Measurements from ENCODE around the gene KCND3.
"Not testable (repeated sequence)": the region's sequence is repeated elsewhere in the genome, so short reads cannot be mapped to it uniquely, and the experiment has no call there.

Gene KCND3

GRCh38 chr1:111811891-111812290, 177.6 kb downstream of the KCND3 start:
- Histone ChIP-seq H3K36me3 (ENCODE audit: control insufficient read depth, insufficient read depth, low read length) (no peaks in the 10 kb centered on the region), H3K27ac (ENCODE audit: low read depth, low read length) (no peak overlapping the region), H3K4me3 (ENCODE audit: low read depth, low read length) (no peak overlapping the region), H3K27me3 (ENCODE audit: control insufficient read depth, insufficient read depth, low read length) (no peaks in the 10 kb centered on the region), H3K9ac (ENCODE audit: low read depth, low read length) (no peak overlapping the region), H3K9me3 (ENCODE audit: control insufficient read depth, insufficient read depth, low read length) (no peaks in the 10 kb centered on the region), H3K4me1 (ENCODE audit: control insufficient read depth, insufficient read depth, low read length) (no peaks in the 10 kb centered on the region)

GRCh38 chr1:111805251-111805650, 184.2 kb downstream of the KCND3 start:
- no peaks in the 10 kb centered on the region for H3K27me3 ChIP-seq (ENCODE audit: control insufficient read depth, insufficient read depth, low read length)
- H3K4me3 ChIP-seq (ENCODE audit: low read depth, low read length), result no peak overlapping the region
- no peak overlapping the region for H3K27ac ChIP-seq (ENCODE audit: low read depth, low read length)
- no peaks in the 10 kb centered on the region for H3K9me3 ChIP-seq (ENCODE audit: control insufficient read depth, insufficient read depth, low read length)
- no peak overlapping the region for H3K9ac ChIP-seq (ENCODE audit: low read depth, low read length)
- no peaks in the 10 kb centered on the region for H3K36me3 ChIP-seq (ENCODE audit: control insufficient read depth, insufficient read depth, low read length)
- H3K4me1 ChIP-seq (ENCODE audit: control insufficient read depth, insufficient read depth, low read length), result no peaks in the 10 kb centered on the region

DNA sequence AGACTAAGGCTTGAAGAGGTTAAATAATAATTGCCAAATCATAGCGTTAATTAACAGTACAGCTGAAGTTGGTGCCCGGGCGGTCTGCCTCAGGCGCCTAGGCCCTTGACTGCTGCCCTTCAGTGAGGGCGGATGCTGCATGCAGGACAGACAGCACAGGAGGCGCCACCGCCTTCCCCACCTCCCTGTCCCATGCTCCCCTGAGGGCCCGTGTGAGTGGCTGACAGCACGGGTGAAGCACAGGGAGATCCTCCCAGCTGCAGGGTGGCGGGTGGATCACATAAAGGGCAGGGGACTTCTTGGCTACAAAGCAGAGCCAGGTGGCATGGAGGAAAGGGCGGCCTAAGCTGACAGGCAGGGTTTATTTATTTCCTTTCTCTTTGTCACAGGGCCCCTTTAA, 184.7 kb downstream of the KCND3 start:
- H3K9me3 ChIP-seq (ENCODE audit: control insufficient read depth, insufficient read depth, low read length), result no peaks in the 10 kb centered on the region
- no peaks in the 10 kb centered on the region for H3K27me3 ChIP-seq (ENCODE audit: control insufficient read depth, insufficient read depth, low read length)
- no peaks in the 10 kb centered on the region for H3K36me3 ChIP-seq (ENCODE audit: control insufficient read depth, insufficient read depth, low read length)
- no peak overlapping the region for H3K9ac ChIP-seq (ENCODE audit: low read depth, low read length)
- no peaks in the 10 kb centered on the region for H3K4me1 ChIP-seq (ENCODE audit: control insufficient read depth, insufficient read depth, low read length)
- H3K27ac ChIP-seq (ENCODE audit: low read depth, low read length), result no peak overlapping the region
- no peak overlapping the region for H3K4me3 ChIP-seq (ENCODE audit: low read depth, low read length)

DNA sequence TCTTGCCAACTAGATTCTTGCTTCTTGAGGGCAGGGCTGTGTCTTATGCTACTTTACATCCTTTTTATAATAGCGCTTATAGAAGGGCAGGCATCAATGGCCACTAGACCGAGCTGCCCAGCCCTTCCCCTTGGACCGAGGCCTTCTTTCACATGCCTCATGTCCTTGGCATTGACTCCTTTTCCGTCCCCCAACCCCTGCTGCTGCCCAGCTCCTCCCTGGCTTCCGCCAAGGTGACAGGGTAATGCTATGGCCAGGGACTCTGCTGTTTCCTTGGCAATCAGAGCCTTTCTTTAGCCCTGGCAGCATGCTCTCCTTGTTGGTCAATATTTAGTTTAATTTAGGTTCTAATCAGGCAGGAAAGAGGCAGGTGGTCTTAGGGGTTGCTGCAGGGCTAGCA, 185.5 kb downstream of the KCND3 start:
- Histone ChIP-seq H3K9me3 (ENCODE audit: control insufficient read depth, insufficient read depth, low read length) (0 out of 2 replicates have a peak, but pooled peaks cover 3% of the 10 kb centered on the region), H3K9ac (ENCODE audit: low read depth, low read length) (no peak overlapping the region), H3K4me3 (ENCODE audit: low read depth, low read length) (no peak overlapping the region), H3K36me3 (ENCODE audit: control insufficient read depth, insufficient read depth, low read length) (no peaks in the 10 kb centered on the region), H3K4me1 (ENCODE audit: control insufficient read depth, insufficient read depth, low read length) (no peaks in the 10 kb centered on the region), H3K27me3 (ENCODE audit: control insufficient read depth, insufficient read depth, low read length) (no peaks in the 10 kb centered on the region), H3K27ac (ENCODE audit: low read depth, low read length) (no peak overlapping the region)

- Histone ChIP-seq H3K27me3 (ENCODE audit: control insufficient read depth, insufficient read depth, low read length) (no peaks in the 10 kb centered on the region), H3K4me3 (ENCODE audit: low read depth, low read length) (no peak overlapping the region), H3K36me3 (ENCODE audit: control insufficient read depth, insufficient read depth, low read length) (no peaks in the 10 kb centered on the region)
Observed at GRCh38 chr1:111802984-111803383, 186.5 kb downstream of the KCND3 start.

GRCh38 chr1:111802110-111802509, 187.4 kb downstream of the KCND3 start:
- no peaks in the 10 kb centered on the region for H3K36me3 ChIP-seq (ENCODE audit: control insufficient read depth, insufficient read depth, low read length)
- H3K4me3 ChIP-seq (ENCODE audit: low read depth, low read length), result no peak overlapping the region
- H3K9ac ChIP-seq (ENCODE audit: low read depth, low read length), result no peak overlapping the region
- H3K4me1 ChIP-seq (ENCODE audit: control insufficient read depth, insufficient read depth, low read length), result no peaks in the 10 kb centered on the region
- H3K27ac ChIP-seq (ENCODE audit: low read depth, low read length), result no peak overlapping the region
- no peaks in the 10 kb centered on the region for H3K27me3 ChIP-seq (ENCODE audit: control insufficient read depth, insufficient read depth, low read length)
- H3K9me3 ChIP-seq (ENCODE audit: control insufficient read depth, insufficient read depth, low read length), result 0 out of 2 replicates have a peak, but pooled peaks cover 3% of the 10 kb centered on the region

More at GRCh38 chr1:111802984-111803383, 186.5 kb downstream of the KCND3 start:
- H3K9ac ChIP-seq (ENCODE audit: low read depth, low read length), result no peak overlapping the region
- no peak overlapping the region for H3K27ac ChIP-seq (ENCODE audit: low read depth, low read length)
- H3K4me1 ChIP-seq (ENCODE audit: control insufficient read depth, insufficient read depth, low read length), result no peaks in the 10 kb centered on the region
- 0 out of 2 replicates have a peak, but pooled peaks cover 3% of the 10 kb centered on the region for H3K9me3 ChIP-seq (ENCODE audit: control insufficient read depth, insufficient read depth, low read length)

- Histone ChIP-seq H3K27me3 (ENCODE audit: control insufficient read depth, insufficient read depth, low read length) (no peaks in the 10 kb centered on the region), H3K9ac (ENCODE audit: low read depth, low read length) (no peak overlapping the region), H3K27ac (ENCODE audit: low read depth, low read length) (no peak overlapping the region), H3K9me3 (ENCODE audit: control insufficient read depth, insufficient read depth, low read length) (0 out of 2 replicates have a peak, but pooled peaks cover 3% of the 10 kb centered on the region), H3K4me3 (ENCODE audit: low read depth, low read length) (no peak overlapping the region), H3K36me3 (ENCODE audit: control insufficient read depth, insufficient read depth, low read length) (no peaks in the 10 kb centered on the region), H3K4me1 (ENCODE audit: control insufficient read depth, insufficient read depth, low read length) (no peaks in the 10 kb centered on the region)
Observed at GRCh38 chr1:111801071-111801850, 188.2 kb downstream of the KCND3 start.

DNA sequence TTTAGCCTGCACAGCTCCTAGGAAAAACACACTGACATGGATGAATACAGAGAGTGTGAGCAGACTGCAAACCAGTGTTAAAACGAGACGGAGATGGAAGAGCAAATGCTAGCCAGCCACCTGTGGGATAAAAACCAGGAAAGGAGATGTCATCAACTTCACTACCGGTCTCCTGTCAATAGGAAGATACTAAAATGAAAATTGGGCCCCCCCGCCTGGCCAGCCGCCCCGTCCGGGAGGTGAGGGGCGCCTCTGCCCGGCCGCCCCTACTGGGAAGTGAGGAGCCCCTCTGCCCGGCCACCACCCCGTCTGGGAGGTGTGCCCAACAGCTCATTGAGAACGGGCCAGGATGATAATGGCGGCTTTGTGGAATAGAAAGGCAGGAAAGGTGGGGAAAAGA, 189.7 kb downstream of the KCND3 start:
- H3K9me3 ChIP-seq (ENCODE audit: control insufficient read depth, insufficient read depth, low read length); H3K36me3 ChIP-seq (ENCODE audit: control insufficient read depth, insufficient read depth, low read length); H3K27me3 ChIP-seq (ENCODE audit: control insufficient read depth, insufficient read depth, low read length); H3K4me3 ChIP-seq (ENCODE audit: low read depth, low read length); H3K9ac ChIP-seq (ENCODE audit: low read depth, low read length); H3K4me1 ChIP-seq (ENCODE audit: control insufficient read depth, insufficient read depth, low read length); H3K27ac ChIP-seq (ENCODE audit: low read depth, low read length): not testable (repeated sequence)

DNA sequence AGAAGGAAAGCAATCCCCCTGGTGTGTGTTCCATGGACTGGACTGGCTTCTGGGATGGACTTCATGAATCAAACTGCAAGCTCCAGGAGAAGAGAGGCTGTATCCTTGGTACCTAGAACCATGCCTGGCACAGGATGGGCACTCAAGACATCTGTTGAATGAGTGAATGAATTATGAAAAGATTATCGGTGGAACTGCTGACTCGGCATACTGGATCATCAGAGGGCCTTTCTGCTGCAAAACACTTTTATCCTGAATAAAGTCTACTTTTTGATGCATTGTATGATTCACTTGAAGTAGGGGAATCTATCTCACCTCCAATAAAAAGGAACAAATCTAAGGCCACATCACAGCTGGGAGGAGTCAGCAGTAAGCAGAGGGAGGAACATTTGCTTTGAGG, 190.9 kb downstream of the KCND3 start:
- Histone ChIP-seq H3K9ac (ENCODE audit: low read depth, low read length) (no peak overlapping the region), H3K27me3 (ENCODE audit: control insufficient read depth, insufficient read depth, low read length) (no peaks in the 10 kb centered on the region)

DNA sequence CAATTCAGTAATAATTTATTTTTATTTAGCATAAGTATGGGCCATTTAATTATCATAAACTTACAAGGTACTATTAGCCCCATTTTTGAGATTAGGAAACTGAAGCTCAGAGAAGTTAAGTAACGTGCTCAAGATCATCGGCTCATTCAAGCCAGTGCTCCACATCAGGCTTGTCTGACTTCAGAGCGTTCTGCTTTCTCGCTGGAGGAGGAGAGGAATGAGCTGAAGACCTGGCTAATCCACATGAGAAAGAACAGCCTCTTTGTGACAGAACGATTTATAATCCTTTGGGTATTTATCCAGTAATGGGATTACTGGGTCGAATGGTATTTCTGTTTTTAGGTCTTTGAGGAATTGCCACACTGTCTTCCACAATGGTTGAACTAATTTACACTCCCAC, 194.1 kb downstream of the KCND3 start:
- H3K27me3 ChIP-seq (ENCODE audit: control insufficient read depth, insufficient read depth, low read length), result no peaks in the 10 kb centered on the region
- no peak overlapping the region for H3K27ac ChIP-seq (ENCODE audit: low read depth, low read length)
- H3K36me3 ChIP-seq (ENCODE audit: control insufficient read depth, insufficient read depth, low read length), result no peaks in the 10 kb centered on the region
- 0 out of 2 replicates have a peak, but pooled peaks cover 3% of the 10 kb centered on the region for H3K9me3 ChIP-seq (ENCODE audit: control insufficient read depth, insufficient read depth, low read length)
- no peak overlapping the region for H3K9ac ChIP-seq (ENCODE audit: low read depth, low read length)
- H3K4me3 ChIP-seq (ENCODE audit: low read depth, low read length), result no peak overlapping the region
- H3K4me1 ChIP-seq (ENCODE audit: control insufficient read depth, insufficient read depth, low read length), result no peaks in the 10 kb centered on the region

More for the DNA sequence above, 190.9 kb downstream of the KCND3 start:
- Histone ChIP-seq H3K4me3 (ENCODE audit: low read depth, low read length) (no peak overlapping the region), H3K27ac (ENCODE audit: low read depth, low read length) (no peak overlapping the region), H3K9me3 (ENCODE audit: control insufficient read depth, insufficient read depth, low read length) (0 out of 2 replicates have a peak, but pooled peaks cover 3% of the 10 kb centered on the region), H3K36me3 (ENCODE audit: control insufficient read depth, insufficient read depth, low read length) (no peaks in the 10 kb centered on the region), H3K4me1 (ENCODE audit: control insufficient read depth, insufficient read depth, low read length) (no peaks in the 10 kb centered on the region)

GRCh38 chr1:111793923-111794322, 195.5 kb downstream of the KCND3 start:
- no peak overlapping the region for H3K27ac ChIP-seq (ENCODE audit: low read depth, low read length)
- no peaks in the 10 kb centered on the region for H3K4me1 ChIP-seq (ENCODE audit: control insufficient read depth, insufficient read depth, low read length)
- no peak overlapping the region for H3K4me3 ChIP-seq (ENCODE audit: low read depth, low read length)
- no peaks in the 10 kb centered on the region for H3K27me3 ChIP-seq (ENCODE audit: control insufficient read depth, insufficient read depth, low read length)
- H3K9me3 ChIP-seq (ENCODE audit: control insufficient read depth, insufficient read depth, low read length), result no peaks in the 10 kb centered on the region
- no peak overlapping the region for H3K9ac ChIP-seq (ENCODE audit: low read depth, low read length)
- no peaks in the 10 kb centered on the region for H3K36me3 ChIP-seq (ENCODE audit: control insufficient read depth, insufficient read depth, low read length)

Measured in HUES48 (cell line).